ENCODE measurements around the gene TACO1. TPM values are rescaled to one million over a fixed set of nuclear protein-coding genes. Genes with fewer than 3 reads are reported as not detected.
A peak's percentile ranks its signal among the peaks of the same experiment; 100 is the strongest.

TACO1 gene
- total RNA-seq, 1 donor from 2014 or later: 6.2 TPM

DNA sequence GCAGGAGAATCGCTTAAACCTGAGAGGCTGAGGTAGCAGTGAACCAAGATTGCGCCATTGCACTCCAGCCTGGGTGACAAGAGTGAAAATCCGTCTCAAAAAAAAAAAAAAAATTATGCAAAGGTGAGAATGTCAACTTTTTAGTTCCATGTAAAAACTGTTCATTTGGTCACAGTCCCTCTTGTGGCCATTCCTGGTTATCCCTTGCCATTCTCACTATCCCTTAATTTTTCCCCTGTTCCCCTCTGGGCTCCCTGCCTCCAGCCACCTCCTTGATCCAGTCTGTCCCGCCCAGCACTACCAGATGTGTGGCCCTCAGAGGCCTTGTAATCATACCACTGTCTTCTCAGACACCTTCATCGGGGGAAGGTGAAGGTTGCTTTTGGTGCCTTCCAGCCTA lies 27.1 kb upstream of the TACO1 start:
- TF ChIP-seq, protein P1, sequence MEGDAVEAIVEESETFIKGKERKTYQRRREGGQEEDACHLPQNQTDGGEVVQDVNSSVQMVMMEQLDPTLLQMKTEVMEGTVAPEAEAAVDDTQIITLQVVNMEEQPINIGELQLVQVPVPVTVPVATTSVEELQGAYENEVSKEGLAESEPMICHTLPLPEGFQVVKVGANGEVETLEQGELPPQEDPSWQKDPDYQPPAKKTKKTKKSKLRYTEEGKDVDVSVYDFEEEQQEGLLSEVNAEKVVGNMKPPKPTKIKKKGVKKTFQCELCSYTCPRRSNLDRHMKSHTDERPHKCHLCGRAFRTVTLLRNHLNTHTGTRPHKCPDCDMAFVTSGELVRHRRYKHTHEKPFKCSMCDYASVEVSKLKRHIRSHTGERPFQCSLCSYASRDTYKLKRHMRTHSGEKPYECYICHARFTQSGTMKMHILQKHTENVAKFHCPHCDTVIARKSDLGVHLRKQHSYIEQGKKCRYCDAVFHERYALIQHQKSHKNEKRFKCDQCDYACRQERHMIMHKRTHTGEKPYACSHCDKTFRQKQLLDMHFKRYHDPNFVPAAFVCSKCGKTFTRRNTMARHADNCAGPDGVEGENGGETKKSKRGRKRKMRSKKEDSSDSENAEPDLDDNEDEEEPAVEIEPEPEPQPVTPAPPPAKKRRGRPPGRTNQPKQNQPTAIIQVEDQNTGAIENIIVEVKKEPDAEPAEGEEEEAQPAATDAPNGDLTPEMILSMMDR (IDR thresholded peaks at IDR 0.05): peak in 2 of 3 experiments; percentile 9 to 11
- intact Hi-C loops (cut with DNase I): no loop called here

DNA sequence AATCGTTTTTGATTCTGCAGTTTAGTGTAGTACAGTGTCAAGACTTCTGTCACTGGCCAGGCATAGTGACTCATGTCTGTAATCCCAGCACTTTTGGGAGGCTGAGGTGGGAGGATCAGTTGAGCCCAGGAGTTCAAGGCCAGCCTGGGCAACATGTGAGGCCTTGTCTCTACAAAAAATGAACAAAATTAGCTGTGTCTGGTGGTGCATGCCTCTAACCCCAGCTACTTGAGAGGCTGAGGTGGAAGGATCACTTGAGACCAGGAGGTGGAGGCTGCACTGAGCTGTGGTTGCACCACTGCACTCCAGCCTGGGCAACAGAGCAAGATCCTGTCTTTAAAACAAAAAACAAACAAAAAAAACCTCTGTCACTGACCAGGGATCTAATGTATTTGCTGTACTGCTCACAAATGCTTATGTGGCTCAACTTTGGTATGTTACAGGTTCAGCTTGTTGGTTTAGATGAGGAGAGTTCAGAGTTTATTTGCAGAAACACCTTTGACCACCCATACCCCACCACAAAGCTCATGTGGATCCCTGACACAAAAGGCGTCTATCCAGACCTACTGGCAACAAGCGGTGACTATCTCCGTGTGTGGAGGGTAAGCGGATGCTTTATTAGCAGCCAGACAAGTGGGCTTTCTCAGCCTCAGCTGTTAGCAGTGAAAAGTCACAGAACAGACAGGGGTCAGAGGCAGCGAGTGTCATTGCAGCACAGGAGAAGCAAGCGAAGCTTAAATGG lies 22.5 kb upstream of the TACO1 start:
- no peaks in the 10 kb centered on the region for H3K27me3 ChIP-seq
- TF ChIP-seq, protein P1 (IDR thresholded peaks at IDR 0.05): no peak
- no peak overlapping the region for H3K4me3 ChIP-seq
- no peak overlapping the region for H3K27ac ChIP-seq
- intact Hi-C loops (cut with DNase I): no loop called here
- H3K4me1 ChIP-seq: no peaks in the 10 kb centered on the region
- H3K36me3 ChIP-seq: peaks cover 28 to 39% of the 10 kb centered on the region in 2 donors
- H3K9me3 ChIP-seq: no peaks in the 10 kb centered on the region
- DNase-seq (ENCODE audit: low spot score in 2 of 2): no peak

More for the DNA sequence above, 27.1 kb upstream of the TACO1 start:
- no peak overlapping the region for H3K27ac ChIP-seq
- no peak for DNase-seq (ENCODE audit: low spot score in 2 of 2)
- no peaks in the 10 kb centered on the region for H3K9me3 ChIP-seq
- H3K4me3 ChIP-seq: no peak overlapping the region
- H3K36me3 ChIP-seq: peaks cover 0 to 1% of the 10 kb centered on the region in 2 donors
- no peaks in the 10 kb centered on the region for H3K27me3 ChIP-seq
- H3K4me1 ChIP-seq: no peaks in the 10 kb centered on the region

DNA sequence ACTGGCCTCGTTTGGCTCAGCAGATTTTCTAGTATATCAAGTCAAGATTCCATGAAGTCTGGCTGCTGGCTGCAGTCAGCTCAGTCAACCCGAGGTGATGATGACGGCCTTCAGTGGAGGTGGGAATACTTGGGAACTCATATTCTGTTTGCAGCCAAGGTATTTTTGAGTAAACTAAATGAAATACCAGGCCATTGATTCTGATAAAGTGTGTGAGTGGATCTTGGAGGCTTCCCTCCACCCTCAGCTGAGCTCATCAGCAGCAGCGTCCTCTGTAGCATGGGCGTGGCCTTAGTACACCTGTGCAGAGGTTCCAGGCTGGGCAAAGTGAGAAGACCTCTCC lies 22.0 kb upstream of the TACO1 start:
- H3K27ac ChIP-seq: no peak overlapping the region
- peaks cover 31 to 44% of the 10 kb centered on the region in 2 donors for H3K36me3 ChIP-seq
- no peak overlapping the region for H3K4me3 ChIP-seq

DNA sequence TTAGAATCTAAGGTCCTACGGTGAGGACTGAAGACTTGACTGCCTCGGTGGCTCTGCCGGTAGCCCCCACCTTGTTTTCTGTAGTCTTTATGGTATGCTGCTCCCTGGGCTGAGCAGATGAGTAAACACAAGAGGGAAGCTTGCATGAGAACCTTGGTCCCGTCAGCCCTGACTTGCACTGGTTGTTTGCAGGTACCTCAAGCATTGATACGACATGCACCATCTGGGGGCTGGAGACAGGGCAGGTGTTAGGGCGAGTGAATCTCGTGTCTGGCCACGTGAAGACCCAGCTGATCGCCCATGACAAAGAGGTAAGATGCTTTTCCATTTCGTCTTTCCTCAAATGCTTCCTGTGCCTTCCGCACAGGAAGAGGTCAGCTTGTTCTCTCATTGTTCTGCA lies 21.1 kb upstream of the TACO1 start:
- H3K36me3 ChIP-seq: peaks cover 37 to 53% of the 10 kb centered on the region in 2 donors
- no peak overlapping the region for H3K27ac ChIP-seq
- no peaks in the 10 kb centered on the region for H3K9me3 ChIP-seq
- no peaks in the 10 kb centered on the region for H3K4me1 ChIP-seq
- DNase-seq (ENCODE audit: low spot score in 2 of 2): no peak
- intact Hi-C loops (cut with DNase I): no loop called here
- H3K4me3 ChIP-seq: no peak overlapping the region
- TF ChIP-seq, protein P1 (IDR thresholded peaks at IDR 0.05): no peak
- H3K27me3 ChIP-seq: no peaks in the 10 kb centered on the region

More for the DNA sequence above, 22.0 kb upstream of the TACO1 start:
- H3K9me3 ChIP-seq: no peaks in the 10 kb centered on the region
- intact Hi-C loops (cut with DNase I): no loop called here
- no peak for DNase-seq (ENCODE audit: low spot score in 2 of 2)
- TF ChIP-seq, protein P1 (IDR thresholded peaks at IDR 0.05): no peak
- no peaks in the 10 kb centered on the region for H3K4me1 ChIP-seq
- H3K27me3 ChIP-seq: no peaks in the 10 kb centered on the region

DNA sequence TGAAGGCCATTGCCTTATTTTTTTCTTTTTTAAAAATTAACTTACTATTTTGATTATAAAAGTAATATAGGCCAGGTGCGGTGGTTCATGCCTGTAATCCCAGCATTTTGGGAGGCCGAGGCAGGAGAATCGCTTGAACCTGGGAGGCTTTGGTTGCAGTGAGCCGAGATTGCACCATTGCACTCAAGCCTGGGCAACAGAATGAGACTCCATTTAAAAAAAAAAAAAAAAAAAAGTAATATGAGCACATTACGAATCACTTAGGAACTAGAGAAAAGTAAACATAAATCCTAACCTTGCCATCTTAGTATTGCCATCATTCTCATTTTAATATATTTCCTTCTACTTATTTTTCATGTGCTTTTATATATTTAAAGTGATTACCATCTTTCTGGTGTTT lies 12.9 kb upstream of the TACO1 start:
- H3K4me1 ChIP-seq: no peaks in the 10 kb centered on the region
- DNase-seq (ENCODE audit: low spot score in 2 of 2): no peak
- TF ChIP-seq, protein P1 (IDR thresholded peaks at IDR 0.05): no peak
- no peak overlapping the region for H3K27ac ChIP-seq
- H3K4me3 ChIP-seq: no peak overlapping the region
- H3K27me3 ChIP-seq: no peaks in the 10 kb centered on the region
- H3K9me3 ChIP-seq: no peaks in the 10 kb centered on the region
- intact Hi-C loops (cut with DNase I): no loop called here
- H3K36me3 ChIP-seq: peaks cover 68 to 90% of the 10 kb centered on the region in 2 donors
